HG02943 (cell line): ENCODE data around the gene CER1.

Experiments used
- ATAC-seq: cut with Tn5 transposase; IDR thresholded peaks from one replicate; pipeline ENCODE4 v1.9.1; 2021; ENCODE audit warnings: mild to moderate bottlenecking, low read depth, moderate library complexity; ENCODE audit not compliant: unreplicated experiment

CER1 gene

DNA sequence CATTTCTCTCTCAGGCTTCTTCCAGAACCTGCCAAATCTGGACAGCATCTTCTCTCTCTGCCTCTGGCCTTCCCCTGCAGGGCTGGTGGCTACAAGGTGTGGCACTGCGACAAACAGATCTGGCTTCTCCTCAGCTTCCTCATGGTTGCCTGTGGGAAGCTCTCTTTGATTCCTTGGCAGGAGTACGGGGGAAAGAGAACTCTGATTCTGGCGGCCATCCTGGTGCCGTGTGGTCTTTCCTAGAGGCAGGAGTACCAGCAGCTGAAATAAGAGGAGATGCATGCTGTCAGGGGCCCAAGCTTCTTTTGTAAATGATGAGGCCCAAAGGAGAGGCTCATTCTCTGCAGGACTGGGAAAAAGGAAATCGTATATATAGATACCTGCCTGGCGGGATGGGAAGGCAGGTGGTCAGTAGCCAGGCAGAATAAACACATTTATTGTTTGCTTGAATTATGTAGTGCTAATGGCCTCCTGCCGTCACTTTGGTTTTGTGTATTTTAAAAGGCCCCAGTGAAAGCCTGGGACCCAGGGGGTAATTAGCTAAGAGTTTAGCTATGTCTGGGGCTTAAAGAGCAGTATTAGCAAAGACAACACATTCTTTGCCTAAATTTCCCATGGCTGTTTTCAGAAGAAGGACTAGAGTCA, at the start of gene CER1:
Gene CER1, minus strand, starts transcription at position 343 of the 645 bp plus-strand sequence. Its CDS starts 61 bp downstream, at position 282.
- no peak for ATAC-seq

- no peak for ATAC-seq
Measured at GRCh38 chr9:14770592-14770991, 48.1 kb upstream of the CER1 start.

- no peak for ATAC-seq
Measured at GRCh38 chr9:14769230-14769571, 46.7 kb upstream of the CER1 start.

- no peak for ATAC-seq
Measured at GRCh38 chr9:14768405-14769229, 46.1 kb upstream of the CER1 start.

DNA sequence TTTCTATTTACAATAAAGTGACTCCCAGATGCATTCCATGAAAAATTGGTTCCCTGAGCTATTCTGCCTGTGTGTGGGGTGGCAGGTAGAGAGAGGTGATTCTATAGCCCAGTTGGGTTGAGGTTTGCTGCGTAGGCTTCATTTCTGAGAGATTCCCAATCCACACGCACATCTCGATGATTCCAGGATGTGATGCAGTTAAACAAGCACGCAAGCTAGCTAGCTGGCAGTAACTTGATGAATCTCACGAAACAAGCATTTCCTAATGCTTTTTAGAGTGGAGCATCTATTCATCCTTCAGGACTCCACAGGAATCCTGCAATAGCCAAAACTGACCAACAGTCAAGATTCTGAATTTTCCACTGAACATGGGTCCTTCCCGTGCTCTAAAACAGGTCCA, 43.8 kb upstream of the CER1 start:
- no peak for ATAC-seq

DNA sequence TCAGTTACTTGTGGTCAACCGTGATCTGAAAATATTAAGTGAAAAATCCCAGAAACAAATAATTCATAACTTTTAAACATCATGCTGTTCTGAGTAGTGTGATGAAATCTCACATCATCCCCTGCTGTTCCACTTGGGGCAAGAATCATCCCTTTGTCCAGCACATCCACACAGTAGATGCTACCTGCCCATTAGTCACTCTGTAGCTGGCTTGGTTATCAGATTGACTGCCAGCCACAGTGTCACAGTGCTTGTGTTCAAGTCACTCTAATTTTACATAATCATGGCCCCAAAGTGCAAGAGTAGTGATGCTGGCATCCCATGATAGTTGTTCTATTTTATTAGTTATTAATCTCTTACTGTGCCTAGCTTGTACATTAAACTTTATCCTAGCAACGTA, 39.1 kb upstream of the CER1 start:
- no peak for ATAC-seq

- ATAC-seq = no peak
Measured at GRCh38 chr9:14760060-14760459, 37.5 kb upstream of the CER1 start.

DNA sequence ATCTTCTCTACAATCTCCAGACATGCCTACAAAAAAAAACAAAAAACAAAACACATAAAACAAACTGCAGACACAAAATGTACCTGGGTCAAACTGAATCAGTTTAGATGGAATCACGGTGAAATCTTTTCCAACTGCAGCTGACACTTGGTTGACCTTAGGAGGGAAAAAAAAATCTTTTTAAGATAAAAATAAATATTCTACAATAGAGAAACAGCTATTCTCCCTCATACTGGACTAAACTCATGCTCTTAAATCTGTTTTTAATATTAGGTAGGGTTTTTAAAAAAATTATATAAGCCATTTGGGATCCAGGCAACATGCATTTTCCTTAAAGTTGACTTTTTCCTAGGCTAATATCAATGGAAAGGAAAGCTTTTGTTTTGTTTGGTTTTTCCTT, 33.8 kb upstream of the CER1 start:
- ATAC-seq = no peak

GRCh38 chr9:14752871-14753270, 30.3 kb upstream of the CER1 start:
- ATAC-seq = no peak

DNA sequence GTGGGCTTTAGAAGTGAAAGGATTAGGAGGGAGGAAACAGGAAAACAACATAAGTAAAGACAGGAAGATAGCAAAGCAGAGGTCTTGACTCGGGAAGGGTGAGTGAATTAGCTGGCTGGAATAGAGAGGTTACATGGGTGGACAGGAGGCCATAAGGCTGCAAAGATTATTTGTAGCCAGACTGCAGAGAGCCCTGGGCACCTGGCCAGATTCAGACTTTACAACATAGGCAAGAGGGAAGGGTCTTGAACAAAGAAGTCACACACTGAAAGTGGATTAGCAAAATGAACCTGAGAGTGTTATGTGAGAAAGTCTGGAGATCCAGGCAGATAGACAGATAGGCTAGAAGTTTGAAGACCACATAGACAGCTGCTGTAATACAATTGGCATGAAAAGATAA, 29.7 kb upstream of the CER1 start:
- ATAC-seq = no peak

GRCh38 chr9:14750821-14751220, 28.3 kb upstream of the CER1 start:
- no peak for ATAC-seq

- no peak for ATAC-seq
Measured at GRCh38 chr9:14749741-14750211, 27.2 kb upstream of the CER1 start.

DNA sequence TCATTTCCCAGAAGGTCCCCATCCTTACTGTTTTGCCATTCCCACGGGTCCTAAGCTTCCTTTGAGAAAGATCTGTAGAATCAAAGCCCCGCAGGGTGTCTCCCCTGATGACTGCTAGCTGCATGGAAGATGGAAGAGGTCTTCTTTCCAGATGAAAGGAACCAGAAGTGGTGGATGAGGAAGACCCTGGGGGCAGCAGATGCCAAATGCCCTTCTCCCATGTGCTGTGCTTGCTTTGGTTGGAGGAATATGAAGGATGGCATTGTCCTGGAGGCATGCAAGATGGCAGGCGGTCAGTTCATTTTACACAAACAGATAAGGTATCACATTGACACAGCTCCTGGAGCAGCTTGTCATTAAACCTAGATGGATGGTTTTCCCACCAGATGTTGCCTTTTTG, 25.8 kb upstream of the CER1 start:
- ATAC-seq = no peak

DNA sequence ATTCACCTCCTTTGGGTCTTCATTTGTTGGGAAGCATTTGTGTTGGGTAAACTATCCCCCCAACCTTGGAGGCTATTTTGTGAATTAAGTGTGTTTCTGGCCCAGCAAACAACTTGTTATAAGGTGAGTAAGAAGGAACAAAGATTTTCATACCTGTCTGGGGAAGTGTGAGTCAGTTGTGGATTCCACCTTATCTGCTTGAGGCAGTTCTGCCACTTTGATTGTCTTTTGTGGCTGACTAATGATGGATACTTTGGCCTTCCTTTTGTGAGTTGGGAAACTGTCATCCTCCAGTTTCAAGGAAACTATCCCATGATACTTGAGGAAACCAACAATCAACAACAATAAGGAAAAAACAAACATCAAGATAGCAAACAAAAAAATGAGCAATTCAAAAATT, 24.6 kb upstream of the CER1 start:
- ATAC-seq = no peak

DNA sequence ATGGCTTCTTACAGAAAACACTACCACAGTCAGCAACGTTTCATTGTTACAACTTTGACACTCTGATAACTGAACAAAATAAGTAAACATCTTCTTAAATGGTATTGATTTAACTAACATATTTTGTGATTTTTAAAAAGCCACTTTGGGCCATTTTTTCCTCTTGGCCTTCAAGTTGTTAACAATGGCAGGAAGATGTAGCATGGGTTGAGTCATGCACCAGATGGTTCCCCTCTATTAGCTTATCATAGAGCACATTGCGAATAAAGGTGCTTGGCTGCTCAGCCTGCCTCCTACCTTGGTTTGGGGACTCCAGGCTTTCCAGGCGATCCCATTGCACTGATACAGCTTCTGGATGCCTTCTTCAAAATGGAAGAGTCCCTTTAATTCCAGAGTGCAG, 24.1 kb upstream of the CER1 start:
- no peak for ATAC-seq

DNA sequence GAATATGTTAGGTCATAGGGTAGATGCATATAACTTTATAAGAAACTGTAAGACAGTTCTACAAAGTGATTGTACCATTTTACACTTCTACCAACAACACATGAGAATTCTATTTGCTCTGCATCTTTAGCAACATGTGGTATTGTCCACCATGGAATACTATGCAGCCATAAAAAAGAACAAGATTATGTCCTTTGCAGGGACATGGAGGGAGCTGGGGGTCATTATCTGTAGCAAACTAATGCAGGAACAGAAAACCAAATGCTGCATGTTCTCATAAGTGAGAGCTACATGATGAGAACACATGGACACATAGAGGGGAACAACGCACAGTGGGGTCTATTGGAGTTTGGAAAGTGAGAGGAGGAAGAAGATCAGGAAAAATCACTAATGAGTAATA, 22.2 kb upstream of the CER1 start:
- no peak for ATAC-seq

- peak; percentile 85 for ATAC-seq
Measured at GRCh38 chr9:14741369-14741768, 18.8 kb upstream of the CER1 start.

- ATAC-seq = no peak
Measured at GRCh38 chr9:14733133-14733532, 10.6 kb upstream of the CER1 start.

GRCh38 chr9:14731294-14731981, 8.9 kb upstream of the CER1 start:
- no peak for ATAC-seq

DNA sequence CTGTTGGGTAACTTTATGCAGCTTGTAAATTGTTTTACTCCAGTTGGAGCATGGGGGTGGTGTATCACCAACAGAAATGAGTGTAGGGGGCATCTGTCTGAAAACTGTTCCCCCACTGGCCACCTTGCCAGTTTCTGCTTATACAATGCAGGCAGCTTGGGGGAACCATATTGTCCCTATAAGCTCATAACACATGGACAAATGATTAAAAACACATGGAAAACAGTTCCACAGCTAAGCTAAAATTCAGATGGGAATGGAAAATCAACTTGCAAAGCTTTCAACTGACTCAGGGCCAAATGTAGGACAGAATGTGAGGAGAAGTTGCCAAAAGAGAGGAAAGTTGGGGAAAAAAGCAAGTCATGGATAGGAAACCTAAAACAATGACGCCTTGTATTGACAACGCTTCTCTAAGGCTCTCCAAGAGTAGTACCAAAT, 7.9 kb upstream of the CER1 start:
- ATAC-seq = no peak

DNA sequence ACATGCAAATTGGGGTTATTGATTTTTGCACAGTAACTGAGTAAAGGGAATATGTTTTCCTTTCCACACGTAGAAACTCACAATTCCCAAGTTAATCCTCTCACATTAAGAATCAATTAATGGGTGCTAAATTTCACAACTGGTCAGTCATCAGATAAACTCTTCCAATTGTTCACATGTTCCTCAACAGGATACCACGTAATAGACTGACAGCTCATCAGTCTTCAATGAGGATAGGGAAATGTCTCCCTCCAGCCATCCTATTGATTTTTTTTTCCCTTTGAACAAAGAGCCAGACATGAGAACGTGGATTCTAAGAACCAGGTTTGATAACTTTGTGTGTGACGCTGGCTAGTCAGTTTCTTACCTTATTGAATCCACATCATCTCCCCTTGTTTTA, 768 bp upstream of the CER1 start:
- no peak for ATAC-seq
